Mammary epithelial cell (primary cell): Measurements from ENCODE around the gene CHD9NB.

Source experiments
- CTCF ChIP-seq, 2 donors: IDR thresholded peaks in 1 of 2; conservative IDR thresholded peaks in 1 of 2; 2 replicates each; pipeline ENCODE4 v1.5.1; 2011 to 2012; ENCODE audit warnings: inconsistent platforms in 2 of 2, low read length in 2 of 2, mild to moderate bottlenecking in 2 of 2, control low read depth in 1 of 2, low read depth in 1 of 2; ENCODE audit not compliant: insufficient read depth in 1 of 2; ENCODE audit errors: extremely low read depth in 1 of 2
- EZH2 ChIP-seq: IDR thresholded peaks from 2 replicates; pipeline ENCODE4 v1.6.1; 2012; ENCODE audit warnings: low read length, inconsistent platforms, borderline replicate concordance

DNA sequence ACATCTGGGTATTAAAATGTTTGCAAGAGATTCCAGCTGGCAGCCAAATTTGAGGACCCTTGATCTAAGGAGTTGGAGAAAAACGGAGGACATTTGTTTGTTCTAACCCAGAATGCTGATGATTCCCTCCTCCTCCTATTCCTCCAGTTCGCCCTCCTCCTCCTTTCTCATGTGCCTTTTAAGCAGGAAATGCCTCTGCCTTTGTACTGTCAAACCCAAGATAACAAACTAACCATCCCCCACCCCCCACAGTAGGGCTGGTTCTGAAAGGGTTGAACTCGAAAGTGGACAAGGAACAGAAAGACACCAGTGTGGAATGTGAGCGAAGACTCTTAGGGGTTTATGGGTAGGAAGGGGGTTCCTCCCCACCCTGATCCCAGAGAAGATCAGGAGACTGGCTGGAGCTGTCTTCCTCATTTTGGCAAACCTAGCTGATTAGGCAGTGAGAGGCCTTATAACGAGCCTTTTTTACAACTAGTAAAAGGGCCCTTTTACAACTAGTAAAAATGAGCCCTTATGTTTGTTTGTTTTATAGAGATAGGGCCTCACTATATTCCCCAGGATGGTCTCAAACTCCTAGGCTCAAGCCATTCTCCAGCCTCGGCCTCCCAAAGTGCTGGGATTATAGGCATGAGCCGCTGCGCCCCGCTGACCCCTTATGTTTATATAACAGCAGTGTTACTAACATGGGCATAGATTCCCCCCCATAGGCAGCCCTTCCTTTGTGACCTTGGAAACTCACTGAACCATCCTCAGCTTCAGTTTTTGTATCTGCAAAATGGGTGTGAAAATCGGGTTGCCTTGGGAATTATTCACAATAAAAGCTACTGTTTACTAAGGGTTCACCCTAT is 3.1 kb upstream of the CHD9NB start:
- TF ChIP-seq CTCF (conservative IDR thresholded peaks at IDR 0.05 in 1 of 2, IDR thresholded peaks at IDR 0.05 in 1 of 2; ENCODE audit: extremely low read depth in 1 of 2, insufficient read depth in 1 of 2, low read depth in 1 of 2, low read length in 2 of 2) (no peak), EZH2 (no peak)
